GM12878 (cell line): Measurements from ENCODE around the gene SUSD2. TPM values are rescaled to one million over a fixed set of nuclear protein-coding genes. Genes with fewer than 3 reads are reported as not detected.

Experiments used
- ATAC-seq: fragments of 200-7000 bp; cut with Tn5 transposase; 3 replicates; pipeline ENCODE4 v1.9.1; 2020; ENCODE audit warnings: mild to moderate bottlenecking, moderate library complexity
- BruUV-seq: library from RNA; stranded (reverse); fragments of 400-500 nt; replicated peaks from 2 replicates; lab custom pipeline; 2021; lab: Mats Ljungman, UMichigan
- CTCF ChIA-PET: fragments of 300-600 bp; sonication (Branson Sonifier 250); formaldehyde crosslinking; extraction: SDS; loops from one replicate; lab custom pipeline; 2021; ENCODE audit warnings: inconsistent platforms; lab: Yijun Ruan, JAX
- POLR2A ChIA-PET: fragments of 350-600 bp; formaldehyde crosslinking; extraction: SDS; loops from one replicate; lab custom pipeline; 2021; ENCODE audit warnings: inconsistent platforms; lab: Charles Lee
- RAD21 ChIA-PET: fragments of 300-600 bp; sonication (Branson Sonifier 250); formaldehyde crosslinking; loops from one replicate; lab custom pipeline; 2023; ENCODE audit warnings: antibody characterized with exemption; ENCODE audit not compliant: unreplicated experiment; lab: Charles Lee
- SMC1A ChIA-PET: fragments of 300-600 bp; sonication (Branson Sonifier 250); formaldehyde crosslinking; loops from one replicate; lab custom pipeline; 2023; ENCODE audit not compliant: unreplicated experiment, uncharacterized antibody; lab: Charles Lee
- DNase-seq: peaks from one replicate; pipeline ENCODE4 v3.0.0-alpha.2; 2011; ENCODE audit warnings: low read depth, low spot score
- FAIRE-seq: peaks from 3 replicates; lab custom pipeline; 2011; peaks lifted over from hg19 to GRCh38; lab: Jason Lieb, UNC
- H2AFZ ChIP-seq: 2 replicates; pipeline ENCODE4 v1.6.0; 2011; ENCODE audit warnings: low read depth, low read length, control low read depth; ENCODE audit not compliant: control insufficient read depth
- H3K27ac ChIP-seq: 2 replicates; pipeline ENCODE4 v1.5.1; 2011; ENCODE audit warnings: control low read depth; ENCODE audit not compliant: control insufficient read depth, insufficient read depth
- H3K27me3 ChIP-seq, 2 experiments: replicated peaks in 1 of 2; 2 replicates each; pipeline versions ENCODE4 v1.6.0 to v1.6.1; 2011; ENCODE audit warnings: low read length in 1 of 2; ENCODE audit not compliant: control insufficient read depth in 2 of 2, insufficient read depth in 2 of 2
- H3K36me3 ChIP-seq, 2 experiments: 2 replicates each; pipeline ENCODE4 v1.5.1; 2011; ENCODE audit warnings: low read length in 1 of 2; ENCODE audit not compliant: control insufficient read depth in 2 of 2, insufficient read depth in 2 of 2
- H3K4me1 ChIP-seq: 2 replicates; pipeline ENCODE4 v1.6.1; 2011; ENCODE audit warnings: mild to moderate bottlenecking, low read length, moderate library complexity, mixed read lengths; ENCODE audit not compliant: control insufficient read depth, insufficient read depth
- H3K4me2 ChIP-seq: 2 replicates; pipeline ENCODE4 v1.6.0; 2011; ENCODE audit warnings: control low read depth; ENCODE audit not compliant: control insufficient read depth, insufficient read depth
- H3K4me3 ChIP-seq: fragments of 200-600 bp; sonication (generic); 2 replicates; pipeline ENCODE4 v1.5.1; 2016
- H3K79me2 ChIP-seq: 2 replicates; pipeline ENCODE4 v1.6.0; 2011; ENCODE audit warnings: low read length; ENCODE audit not compliant: control insufficient read depth, insufficient read depth
- H3K9ac ChIP-seq: 2 replicates; pipeline ENCODE4 v1.8.0; 2011; ENCODE audit warnings: low read length, control low read depth, mixed read lengths; ENCODE audit not compliant: control insufficient read depth, insufficient read depth
- H3K9me3 ChIP-seq: replicated peaks from 3 replicates; pipeline ENCODE4 v1.5.1; 2011; ENCODE audit warnings: mild to moderate bottlenecking, low read length; ENCODE audit not compliant: control insufficient read depth, insufficient read depth
- H4K20me1 ChIP-seq: 2 replicates; pipeline ENCODE4 v1.6.0; 2011; ENCODE audit not compliant: control insufficient read depth, insufficient read depth
- BACH1 ChIP-seq: fragments of 450-650 bp; IDR thresholded peaks from 2 replicates; pipeline ENCODE4 v1.6.1; 2017; ENCODE audit warnings: mild to moderate bottlenecking, borderline replicate concordance
- CBX5 ChIP-seq: sonication (generic); IDR thresholded peaks from 2 replicates; pipeline ENCODE4 v1.6.1; 2016; ENCODE audit warnings: low read depth, moderate library complexity, mild to moderate bottlenecking, inconsistent platforms
- FOS ChIP-seq: IDR thresholded peaks from 3 replicates; pipeline ENCODE4 v1.6.1; 2011; ENCODE audit warnings: borderline replicate concordance; ENCODE audit not compliant: insufficient read length; ENCODE audit errors: extremely low read depth
- PAX8 ChIP-seq: fragments of 450-650 bp; IDR thresholded peaks from 2 replicates; pipeline ENCODE4 v1.6.1; 2017; ENCODE audit warnings: mild to moderate bottlenecking, moderate library complexity
- PML ChIP-seq: IDR thresholded peaks from 2 replicates; pipeline ENCODE4 v1.6.1; 2012; ENCODE audit warnings: low read length, inconsistent platforms
- TBL1XR1 ChIP-seq: IDR thresholded peaks from 2 replicates; pipeline ENCODE4 v1.6.1; 2012; ENCODE audit warnings: low read depth, low read length, improper control_type of control experiment
- ZNF207 ChIP-seq: fragments of 450-650 bp; IDR thresholded peaks from 2 replicates; pipeline ENCODE4 v1.6.1; 2014; ENCODE audit warnings: antibody characterized with exemption, mild to moderate bottlenecking, borderline replicate concordance
- WGBS: methylation state at CpG from one replicate; pipeline ENCODE4 v1.1.6; 2016; ENCODE audit warnings: low lambda C conversion rate; ENCODE audit not compliant: insufficient replicate concordance, insufficient coverage; ENCODE audit errors: missing lambda C conversion rate; 5-methylcytosine and 5-hydroxymethylcytosine counted together
- in situ Hi-C: fragments of 300-500 bp; cut with MboI; formaldehyde crosslinking; loops from 9 replicates; pipeline ENCODE4 v1.14.3; 2018; ENCODE audit warnings: mixed read lengths
- intact Hi-C: fragments of 100-400 bp; cut with micrococcal nuclease; formaldehyde crosslinking; loops from one replicate; pipeline ENCODE4 v1.14.2; 2022; ENCODE audit not compliant: unreplicated experiment
- polyA plus RNA-seq, 11 experiments: library from polyadenylated mRNA; depleted of rRNA in 4 of 11; unstranded in 6 of 11; stranded (reverse) in 5 of 11; fragments of >200 nt; fragmentation: Nextera tagmentation in 4 of 11; fragmentation: Illumina TruSeq in 1 of 11; extraction: Ambion mirVana in 4 of 11; extraction: Trizol in 1 of 11; gene quantifications; 1 replicate in 1 of 11; 2 replicates in 10 of 11; pipeline versions ENCODE4 v1.2.1 to v1.2.3, GENCODE V29; 2011 to 2016; ENCODE audit warnings: inconsistent platforms in 2 of 11, missing spikeins in 2 of 11, low read depth in 1 of 11
- total RNA-seq, 4 experiments: library from RNA; depleted of rRNA in 3 of 4; stranded (reverse); fragments of >200 nt in 3 of 4; fragmentation: Illumina TruSeq in 1 of 4; extraction: Trizol in 1 of 4; gene quantifications; 2 replicates each; pipeline versions ENCODE4 v1.2.1 to v1.2.3, GENCODE V29; 2013 to 2021
- TF ChIP-seq, protein P1 (sequence below), 3 experiments: IDR thresholded peaks in 2 of 3; conservative IDR thresholded peaks in 1 of 3; 2 replicates each; pipeline ENCODE4 v1.5.1; 2011; ENCODE audit warnings: low read depth in 3 of 3, low read length in 3 of 3, mild to moderate bottlenecking in 3 of 3, control low read depth in 2 of 3, moderate library complexity in 2 of 3, inconsistent platforms in 1 of 3, mixed read lengths in 1 of 3; ENCODE audit not compliant: control insufficient read depth in 2 of 3, insufficient read depth in 1 of 3; ENCODE audit errors: extremely low read depth in 1 of 3
- TF ChIP-seq, protein P2 (sequence below): fragments of 150-350 bp; IDR thresholded peaks from 2 replicates; pipeline ENCODE4 v1.6.1; 2014; ENCODE audit warnings: mild to moderate bottlenecking, low read depth, low read length
- TF ChIP-seq, protein P3 (sequence below): fragments of 450-650 bp; IDR thresholded peaks from 2 replicates; pipeline ENCODE4 v1.6.1; 2017; ENCODE audit warnings: mild to moderate bottlenecking
- TF ChIP-seq, protein P4 (sequence below): fragments of 450-650 bp; IDR thresholded peaks from 2 replicates; pipeline ENCODE4 v1.6.1; 2018; ENCODE audit warnings: mild to moderate bottlenecking, low read depth, moderate library complexity; ENCODE audit not compliant: partially characterized antibody
- TF ChIP-seq, protein P5 (sequence below): fragments of 450-650 bp; IDR thresholded peaks from 2 replicates; pipeline ENCODE4 v1.6.1; 2017; ENCODE audit warnings: antibody characterized with exemption, mild to moderate bottlenecking, moderate library complexity

SUSD2 gene
- total and polyA plus RNA-seq, 10 of the 15 experiments (the other 5 are each of a cell fraction or from before 2014, with no cell fraction given) = 0.04 to 0.31 (median 0.11) TPM; not detected in 5

DNA sequence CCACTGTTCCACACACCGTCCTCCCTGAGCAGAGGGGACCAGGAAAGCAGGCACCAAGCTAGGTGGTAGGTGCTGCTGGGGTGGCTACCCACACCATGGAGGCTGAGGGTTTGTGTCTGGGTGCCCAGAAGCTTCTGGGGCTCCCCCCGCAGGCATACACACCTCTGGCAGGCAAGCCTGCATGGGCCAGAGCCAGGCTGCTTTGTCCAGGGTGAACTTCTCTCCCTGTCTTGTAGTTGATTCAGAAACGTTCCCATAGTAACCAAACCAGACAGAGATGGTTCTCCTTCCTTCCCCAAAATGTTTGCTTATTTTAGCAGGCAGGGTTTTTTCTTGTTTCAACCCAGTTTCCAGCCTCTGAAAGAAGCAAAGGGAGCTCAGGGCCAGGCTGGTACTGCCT, 40.9 kb upstream of the SUSD2 start:
- peak overlapping the region; percentile 25; the same call in 1 of the 2 replicates for H3K27ac ChIP-seq
- intact Hi-C loops = no loop called here
- TF ChIP-seq BACH1 = no peak
- TF ChIP-seq, protein P1, sequence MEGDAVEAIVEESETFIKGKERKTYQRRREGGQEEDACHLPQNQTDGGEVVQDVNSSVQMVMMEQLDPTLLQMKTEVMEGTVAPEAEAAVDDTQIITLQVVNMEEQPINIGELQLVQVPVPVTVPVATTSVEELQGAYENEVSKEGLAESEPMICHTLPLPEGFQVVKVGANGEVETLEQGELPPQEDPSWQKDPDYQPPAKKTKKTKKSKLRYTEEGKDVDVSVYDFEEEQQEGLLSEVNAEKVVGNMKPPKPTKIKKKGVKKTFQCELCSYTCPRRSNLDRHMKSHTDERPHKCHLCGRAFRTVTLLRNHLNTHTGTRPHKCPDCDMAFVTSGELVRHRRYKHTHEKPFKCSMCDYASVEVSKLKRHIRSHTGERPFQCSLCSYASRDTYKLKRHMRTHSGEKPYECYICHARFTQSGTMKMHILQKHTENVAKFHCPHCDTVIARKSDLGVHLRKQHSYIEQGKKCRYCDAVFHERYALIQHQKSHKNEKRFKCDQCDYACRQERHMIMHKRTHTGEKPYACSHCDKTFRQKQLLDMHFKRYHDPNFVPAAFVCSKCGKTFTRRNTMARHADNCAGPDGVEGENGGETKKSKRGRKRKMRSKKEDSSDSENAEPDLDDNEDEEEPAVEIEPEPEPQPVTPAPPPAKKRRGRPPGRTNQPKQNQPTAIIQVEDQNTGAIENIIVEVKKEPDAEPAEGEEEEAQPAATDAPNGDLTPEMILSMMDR (IDR thresholded peaks at IDR 0.05 in 2 of 3, conservative IDR thresholded peaks at IDR 0.05 in 1 of 3; ENCODE audit: control insufficient read depth in 2 of 3, extremely low read depth in 1 of 3, insufficient read depth in 1 of 3, low read depth in 3 of 3, low read length in 3 of 3) = no peak
- TF ChIP-seq, protein P2, sequence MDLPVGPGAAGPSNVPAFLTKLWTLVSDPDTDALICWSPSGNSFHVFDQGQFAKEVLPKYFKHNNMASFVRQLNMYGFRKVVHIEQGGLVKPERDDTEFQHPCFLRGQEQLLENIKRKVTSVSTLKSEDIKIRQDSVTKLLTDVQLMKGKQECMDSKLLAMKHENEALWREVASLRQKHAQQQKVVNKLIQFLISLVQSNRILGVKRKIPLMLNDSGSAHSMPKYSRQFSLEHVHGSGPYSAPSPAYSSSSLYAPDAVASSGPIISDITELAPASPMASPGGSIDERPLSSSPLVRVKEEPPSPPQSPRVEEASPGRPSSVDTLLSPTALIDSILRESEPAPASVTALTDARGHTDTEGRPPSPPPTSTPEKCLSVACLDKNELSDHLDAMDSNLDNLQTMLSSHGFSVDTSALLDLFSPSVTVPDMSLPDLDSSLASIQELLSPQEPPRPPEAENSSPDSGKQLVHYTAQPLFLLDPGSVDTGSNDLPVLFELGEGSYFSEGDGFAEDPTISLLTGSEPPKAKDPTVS = no peak
- TF ChIP-seq CBX5 = no peak
- no peak for TF ChIP-seq FOS
- TF ChIP-seq PML = no peak
- TF ChIP-seq ZNF207 = no peak
- TF ChIP-seq, protein P3, sequence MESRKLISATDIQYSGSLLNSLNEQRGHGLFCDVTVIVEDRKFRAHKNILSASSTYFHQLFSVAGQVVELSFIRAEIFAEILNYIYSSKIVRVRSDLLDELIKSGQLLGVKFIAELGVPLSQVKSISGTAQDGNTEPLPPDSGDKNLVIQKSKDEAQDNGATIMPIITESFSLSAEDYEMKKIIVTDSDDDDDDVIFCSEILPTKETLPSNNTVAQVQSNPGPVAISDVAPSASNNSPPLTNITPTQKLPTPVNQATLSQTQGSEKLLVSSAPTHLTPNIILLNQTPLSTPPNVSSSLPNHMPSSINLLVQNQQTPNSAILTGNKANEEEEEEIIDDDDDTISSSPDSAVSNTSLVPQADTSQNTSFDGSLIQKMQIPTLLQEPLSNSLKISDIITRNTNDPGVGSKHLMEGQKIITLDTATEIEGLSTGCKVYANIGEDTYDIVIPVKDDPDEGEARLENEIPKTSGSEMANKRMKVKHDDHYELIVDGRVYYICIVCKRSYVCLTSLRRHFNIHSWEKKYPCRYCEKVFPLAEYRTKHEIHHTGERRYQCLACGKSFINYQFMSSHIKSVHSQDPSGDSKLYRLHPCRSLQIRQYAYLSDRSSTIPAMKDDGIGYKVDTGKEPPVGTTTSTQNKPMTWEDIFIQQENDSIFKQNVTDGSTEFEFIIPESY = no peak
- TF ChIP-seq, protein P4, sequence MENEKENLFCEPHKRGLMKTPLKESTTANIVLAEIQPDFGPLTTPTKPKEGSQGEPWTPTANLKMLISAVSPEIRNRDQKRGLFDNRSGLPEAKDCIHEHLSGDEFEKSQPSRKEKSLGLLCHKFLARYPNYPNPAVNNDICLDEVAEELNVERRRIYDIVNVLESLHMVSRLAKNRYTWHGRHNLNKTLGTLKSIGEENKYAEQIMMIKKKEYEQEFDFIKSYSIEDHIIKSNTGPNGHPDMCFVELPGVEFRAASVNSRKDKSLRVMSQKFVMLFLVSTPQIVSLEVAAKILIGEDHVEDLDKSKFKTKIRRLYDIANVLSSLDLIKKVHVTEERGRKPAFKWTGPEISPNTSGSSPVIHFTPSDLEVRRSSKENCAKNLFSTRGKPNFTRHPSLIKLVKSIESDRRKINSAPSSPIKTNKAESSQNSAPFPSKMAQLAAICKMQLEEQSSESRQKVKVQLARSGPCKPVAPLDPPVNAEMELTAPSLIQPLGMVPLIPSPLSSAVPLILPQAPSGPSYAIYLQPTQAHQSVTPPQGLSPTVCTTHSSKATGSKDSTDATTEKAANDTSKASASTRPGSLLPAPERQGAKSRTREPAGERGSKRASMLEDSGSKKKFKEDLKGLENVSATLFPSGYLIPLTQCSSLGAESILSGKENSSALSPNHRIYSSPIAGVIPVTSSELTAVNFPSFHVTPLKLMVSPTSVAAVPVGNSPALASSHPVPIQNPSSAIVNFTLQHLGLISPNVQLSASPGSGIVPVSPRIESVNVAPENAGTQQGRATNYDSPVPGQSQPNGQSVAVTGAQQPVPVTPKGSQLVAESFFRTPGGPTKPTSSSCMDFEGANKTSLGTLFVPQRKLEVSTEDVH = no peak
- TF ChIP-seq, protein P5, sequence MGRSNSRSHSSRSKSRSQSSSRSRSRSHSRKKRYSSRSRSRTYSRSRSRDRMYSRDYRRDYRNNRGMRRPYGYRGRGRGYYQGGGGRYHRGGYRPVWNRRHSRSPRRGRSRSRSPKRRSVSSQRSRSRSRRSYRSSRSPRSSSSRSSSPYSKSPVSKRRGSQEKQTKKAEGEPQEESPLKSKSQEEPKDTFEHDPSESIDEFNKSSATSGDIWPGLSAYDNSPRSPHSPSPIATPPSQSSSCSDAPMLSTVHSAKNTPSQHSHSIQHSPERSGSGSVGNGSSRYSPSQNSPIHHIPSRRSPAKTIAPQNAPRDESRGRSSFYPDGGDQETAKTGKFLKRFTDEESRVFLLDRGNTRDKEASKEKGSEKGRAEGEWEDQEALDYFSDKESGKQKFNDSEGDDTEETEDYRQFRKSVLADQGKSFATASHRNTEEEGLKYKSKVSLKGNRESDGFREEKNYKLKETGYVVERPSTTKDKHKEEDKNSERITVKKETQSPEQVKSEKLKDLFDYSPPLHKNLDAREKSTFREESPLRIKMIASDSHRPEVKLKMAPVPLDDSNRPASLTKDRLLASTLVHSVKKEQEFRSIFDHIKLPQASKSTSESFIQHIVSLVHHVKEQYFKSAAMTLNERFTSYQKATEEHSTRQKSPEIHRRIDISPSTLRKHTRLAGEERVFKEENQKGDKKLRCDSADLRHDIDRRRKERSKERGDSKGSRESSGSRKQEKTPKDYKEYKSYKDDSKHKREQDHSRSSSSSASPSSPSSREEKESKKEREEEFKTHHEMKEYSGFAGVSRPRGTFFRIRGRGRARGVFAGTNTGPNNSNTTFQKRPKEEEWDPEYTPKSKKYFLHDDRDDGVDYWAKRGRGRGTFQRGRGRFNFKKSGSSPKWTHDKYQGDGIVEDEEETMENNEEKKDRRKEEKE = no peak
- TF ChIP-seq PAX8 = no peak
- no peak for TF ChIP-seq TBL1XR1

More for the DNA sequence above, 40.9 kb upstream of the SUSD2 start:
- H3K4me2 ChIP-seq = 0 out of 2 replicates have a peak overlapping the region, but pooled peaks have one; percentile 9
- no peaks in the 10 kb centered on the region for H3K79me2 ChIP-seq
- 30% methylated on average over 3 of the region's 3 CpGs for WGBS
- H3K9ac ChIP-seq = no peak overlapping the region
- H4K20me1 ChIP-seq = no peaks in the 10 kb centered on the region
- SMC1A ChIA-PET = interaction anchor here (1.5 kb wide), 1 partner anchor 18 kb away, joined by 3 read pairs; no protein-coding TSS in a partner anchor
- no peak overlapping the region for H2AFZ ChIP-seq
- CTCF ChIA-PET = interaction anchor here (0.9 to 1.0 kb wide), 2 partner anchors 14 to 16 kb away, joined by 3 to 4 read pairs; no protein-coding TSS in a partner anchor
- FAIRE-seq = no peak
- no peaks in the 10 kb centered on the region for H3K9me3 ChIP-seq
- H3K27me3 ChIP-seq = no peaks in the 10 kb centered on the region
- BruUV-seq = no TSS peak
- peak; percentile 37; the same call in 2 of the 3 replicates for ATAC-seq
- peaks cover 24% of the 10 kb centered on the region for H3K4me1 ChIP-seq
- DNase-seq = no peak
- H3K4me3 ChIP-seq = no peak overlapping the region
- RAD21 ChIA-PET = interaction anchor here (0.6 to 1.8 kb wide), 2 partner anchors 17 kb away, joined by 3 to 4 read pairs; no protein-coding TSS in a partner anchor
- POLR2A ChIA-PET = interaction anchor here (0.9 kb wide), 1 partner anchor 10 kb away, joined by 3 read pairs; no protein-coding TSS in a partner anchor
- H3K36me3 ChIP-seq = peaks cover 8 to 15% of the 10 kb centered on the region in 2 experiments; a peak in 3 of 4 replicates
- in situ Hi-C loops = no loop called here
